OCI-LY1 (cell line): ENCODE measurements around the gene METAP1.
A peak's percentile ranks its signal among the peaks of the same experiment; 100 is the strongest.
"Not testable (repeated sequence)": the region's sequence is repeated elsewhere in the genome, so short reads cannot be mapped to it uniquely, and the experiment has no call there.

ENCODE experiments used
- H2AFZ ChIP-seq: fragments of 200-600 bp; sonication (generic), shearing (Covaris generic); 2 replicates; pipeline ENCODE4 v1.6.0; 2014; ENCODE audit warnings: antibody characterized with exemption, mild to moderate bottlenecking, low read length
- H3F3A ChIP-seq: fragments of 200-600 bp; sonication (generic), shearing (Covaris generic); 2 replicates; pipeline ENCODE4 v1.6.0; 2014; ENCODE audit warnings: mild to moderate bottlenecking, antibody characterized with exemption, low read length, moderate library complexity; ENCODE audit not compliant: insufficient read depth
- H3K27ac ChIP-seq: fragments of 200-600 bp; sonication (generic); 2 replicates; pipeline ENCODE4 v1.5.1; 2014; ENCODE audit warnings: low read length, mixed run types, mild to moderate bottlenecking, low read depth; ENCODE audit not compliant: poor library complexity, severe bottlenecking
- H3K27me3 ChIP-seq: fragments of 200-600 bp; sonication (generic); 2 replicates; pipeline ENCODE4 v1.6.0; 2014; ENCODE audit warnings: antibody characterized with exemption, mild to moderate bottlenecking, low read length, moderate library complexity; ENCODE audit not compliant: insufficient read depth
- H3K36me3 ChIP-seq: fragments of 200-600 bp; sonication (generic); 2 replicates; pipeline ENCODE4 v1.6.1; 2014; ENCODE audit warnings: mild to moderate bottlenecking, antibody characterized with exemption, low read length, moderate library complexity, mixed read lengths; ENCODE audit not compliant: insufficient read depth
- H3K4me1 ChIP-seq: fragments of 200-600 bp; sonication (generic); 2 replicates; pipeline ENCODE4 v1.5.1; 2014; ENCODE audit warnings: mild to moderate bottlenecking, low read length, moderate library complexity; ENCODE audit not compliant: insufficient read depth, severe bottlenecking
- H3K4me2 ChIP-seq: fragments of 200-600 bp; sonication (generic), shearing (Covaris generic); 2 replicates; pipeline ENCODE4 v1.6.1; 2014; ENCODE audit warnings: low read length
- H3K4me3 ChIP-seq: fragments of 200-600 bp; sonication (generic); 2 replicates; pipeline ENCODE4 v1.5.1; 2014; ENCODE audit warnings: low read length, low read depth, mild to moderate bottlenecking, mixed read lengths; ENCODE audit not compliant: poor library complexity, severe bottlenecking
- H3K79me2 ChIP-seq: fragments of 200-600 bp; shearing (Covaris generic); 2 replicates; pipeline ENCODE4 v1.6.1; 2016; ENCODE audit warnings: mixed run types, low read length, mixed read lengths; ENCODE audit not compliant: insufficient read depth
- H3K9ac ChIP-seq: fragments of 200-600 bp; sonication (generic), shearing (Covaris generic); 2 replicates; pipeline ENCODE4 v1.6.1; 2014; ENCODE audit warnings: mild to moderate bottlenecking, low read length, mixed read lengths
- H3K9me2 ChIP-seq: fragments of 200-600 bp; sonication (generic), shearing (Covaris generic); 2 replicates; pipeline ENCODE4 v1.6.1; 2014; ENCODE audit warnings: low read depth, mild to moderate bottlenecking, low read length, mixed read lengths
- H3K9me3 ChIP-seq: fragments of 200-600 bp; shearing (Covaris generic); 2 replicates; pipeline ENCODE4 v1.6.1; 2014; ENCODE audit warnings: low read length, mixed read lengths
- H4K20me1 ChIP-seq: fragments of 200-600 bp; sonication (generic), shearing (Covaris generic); 2 replicates; pipeline ENCODE4 v1.6.0; 2016; ENCODE audit warnings: mild to moderate bottlenecking, low read length; ENCODE audit not compliant: insufficient read depth
- EZH2 ChIP-seq: fragments of 200-600 bp; sonication (generic), shearing (Covaris generic); IDR thresholded peaks from 2 replicates; pipeline ENCODE4 v1.8.0; 2017; ENCODE audit warnings: borderline replicate concordance, mixed run types, mild to moderate bottlenecking, antibody characterized with exemption, low read length, moderate library complexity, mixed read lengths
- TF ChIP-seq, protein P1 (sequence below): fragments of 200-600 bp; sonication (generic), shearing (Covaris generic); IDR thresholded peaks from 2 replicates; pipeline ENCODE4 v1.5.1; 2017; ENCODE audit warnings: mild to moderate bottlenecking, antibody characterized with exemption, low read length, moderate library complexity, mixed read lengths

Gene METAP1

DNA sequence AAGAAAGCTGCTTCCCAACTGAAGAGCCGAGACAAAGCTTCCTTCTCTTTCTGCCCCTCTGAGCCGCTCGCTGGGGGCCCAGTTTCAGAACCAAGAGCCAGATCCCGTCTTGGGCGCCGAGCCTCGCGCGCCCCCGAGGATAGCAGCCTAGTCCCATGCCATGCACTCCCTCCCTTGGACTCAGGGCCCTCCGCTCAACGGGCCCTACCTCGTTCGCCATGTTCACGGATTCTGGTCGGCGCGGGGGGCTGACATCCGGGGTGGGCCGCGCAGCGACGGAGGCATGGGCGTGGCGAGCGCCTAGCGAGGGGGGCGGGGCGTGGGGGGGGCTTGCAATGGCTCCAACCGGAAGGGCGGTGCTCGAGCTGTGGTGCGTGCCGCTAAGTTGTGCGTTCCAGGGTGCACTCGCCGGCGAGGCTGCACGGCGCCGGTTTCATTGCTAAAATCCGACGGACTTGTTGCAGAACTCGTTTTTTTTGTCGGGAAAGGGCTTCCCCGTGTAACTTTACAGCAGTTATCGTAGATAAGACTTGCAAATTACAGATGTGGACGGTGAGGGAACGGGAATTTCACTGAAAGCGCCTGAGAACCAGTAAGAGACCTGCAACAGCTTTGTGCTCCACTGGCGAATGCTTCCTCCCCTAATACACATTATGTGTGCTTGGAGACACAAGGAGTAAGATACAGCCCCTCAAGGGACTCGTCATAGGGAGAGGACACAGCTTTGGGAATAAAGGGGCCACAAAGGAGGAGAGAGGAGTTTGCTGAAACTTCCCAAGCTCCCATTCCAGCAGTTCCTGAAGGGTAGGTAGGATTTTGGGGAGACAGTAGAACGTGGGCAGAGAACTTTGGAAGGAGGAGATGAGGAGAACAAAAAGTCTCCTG, 93.2 kb downstream of the METAP1 start, which contains the start of gene ADH5:
Gene ADH5 (minus strand): TSS at position 308 of the 885 bp plus-strand sequence. CDS start 88 bp downstream, at position 220.
- TF ChIP-seq, protein P1, sequence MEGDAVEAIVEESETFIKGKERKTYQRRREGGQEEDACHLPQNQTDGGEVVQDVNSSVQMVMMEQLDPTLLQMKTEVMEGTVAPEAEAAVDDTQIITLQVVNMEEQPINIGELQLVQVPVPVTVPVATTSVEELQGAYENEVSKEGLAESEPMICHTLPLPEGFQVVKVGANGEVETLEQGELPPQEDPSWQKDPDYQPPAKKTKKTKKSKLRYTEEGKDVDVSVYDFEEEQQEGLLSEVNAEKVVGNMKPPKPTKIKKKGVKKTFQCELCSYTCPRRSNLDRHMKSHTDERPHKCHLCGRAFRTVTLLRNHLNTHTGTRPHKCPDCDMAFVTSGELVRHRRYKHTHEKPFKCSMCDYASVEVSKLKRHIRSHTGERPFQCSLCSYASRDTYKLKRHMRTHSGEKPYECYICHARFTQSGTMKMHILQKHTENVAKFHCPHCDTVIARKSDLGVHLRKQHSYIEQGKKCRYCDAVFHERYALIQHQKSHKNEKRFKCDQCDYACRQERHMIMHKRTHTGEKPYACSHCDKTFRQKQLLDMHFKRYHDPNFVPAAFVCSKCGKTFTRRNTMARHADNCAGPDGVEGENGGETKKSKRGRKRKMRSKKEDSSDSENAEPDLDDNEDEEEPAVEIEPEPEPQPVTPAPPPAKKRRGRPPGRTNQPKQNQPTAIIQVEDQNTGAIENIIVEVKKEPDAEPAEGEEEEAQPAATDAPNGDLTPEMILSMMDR = no peak
- TF ChIP-seq EZH2 = no peak

DNA sequence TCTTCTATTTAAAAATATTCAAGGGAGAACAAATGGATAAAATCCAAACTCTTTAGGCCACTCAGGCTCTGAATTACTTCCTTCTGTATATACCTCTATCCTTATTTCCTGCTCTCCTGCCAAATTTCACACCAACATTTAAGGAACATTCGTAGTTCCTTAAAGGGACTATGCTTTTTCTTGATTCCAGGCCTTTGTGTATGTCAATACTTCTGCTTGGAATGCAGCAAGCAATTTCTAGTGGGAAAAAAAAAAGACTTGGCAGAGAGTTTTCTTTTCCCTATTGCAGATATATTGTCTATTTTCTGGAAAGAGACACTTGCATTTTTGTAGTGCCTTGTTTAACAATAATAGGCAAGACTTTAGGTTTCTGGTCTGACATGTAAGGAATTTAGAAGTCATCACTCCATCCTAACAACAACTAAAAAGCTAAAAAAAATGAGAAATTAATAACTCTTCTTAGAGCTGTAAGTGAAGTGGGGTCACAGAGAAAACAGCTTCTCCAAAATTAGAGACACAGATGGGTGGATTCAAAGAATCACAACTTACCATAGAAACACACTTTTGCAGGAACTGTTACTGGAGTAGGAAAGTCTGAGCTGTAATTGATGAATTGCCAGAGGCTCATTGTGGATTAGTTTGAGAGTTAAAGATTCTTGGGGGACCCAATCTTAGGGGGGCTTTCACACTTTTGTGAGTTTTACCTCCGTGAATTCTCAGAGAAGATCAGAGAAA, 95.1 kb downstream of the METAP1 start:
- H3K4me3 ChIP-seq = no peak overlapping the region
- no peaks in the 10 kb centered on the region for H3K36me3 ChIP-seq
- peaks cover 29% of the 10 kb centered on the region for H3K4me1 ChIP-seq
- TF ChIP-seq, protein P1 = no peak
- no peak for TF ChIP-seq EZH2
- no peak overlapping the region for H2AFZ ChIP-seq
- H3K9me2 ChIP-seq = no peaks in the 10 kb centered on the region
- 0 out of 2 replicates have a peak, but pooled peaks cover 2% of the 10 kb centered on the region for H3F3A ChIP-seq
- H3K9me3 ChIP-seq = no peaks in the 10 kb centered on the region
- no peaks in the 10 kb centered on the region for H3K27me3 ChIP-seq
- H3K9ac ChIP-seq = no peak overlapping the region
- H3K4me2 ChIP-seq = no peak overlapping the region
- H4K20me1 ChIP-seq = no peaks in the 10 kb centered on the region
- no peak overlapping the region for H3K27ac ChIP-seq
- peaks cover 17% of the 10 kb centered on the region for H3K79me2 ChIP-seq

More for the DNA sequence above, 93.2 kb downstream of the METAP1 start, which contains the start of gene ADH5:
- peak within 1 kb of the TSS; percentile 92 for H3K4me3 ChIP-seq
- no peaks in the 10 kb centered on the region for H3K9me3 ChIP-seq
- H3K4me1 ChIP-seq = peaks cover 29% of the 10 kb centered on the region
- no peaks in the 10 kb centered on the region for H3K9me2 ChIP-seq
- H4K20me1 ChIP-seq = no peaks in the 10 kb centered on the region
- peaks cover 18% of the 10 kb centered on the region for H3K36me3 ChIP-seq
- H3K9ac ChIP-seq = peak within 1 kb of the TSS; percentile 94
- H3K27me3 ChIP-seq = no peaks in the 10 kb centered on the region
- peak within 1 kb of the TSS; percentile 100 for H3K4me2 ChIP-seq
- peaks cover 17% of the 10 kb centered on the region for H3K79me2 ChIP-seq
- H3K27ac ChIP-seq = peak within 1 kb of the TSS; percentile 45
- 0 out of 2 replicates have a peak, but pooled peaks cover 2% of the 10 kb centered on the region for H3F3A ChIP-seq
- H2AFZ ChIP-seq = peak within 1 kb of the TSS; percentile 100; the same call in 1 of the 2 replicates

DNA sequence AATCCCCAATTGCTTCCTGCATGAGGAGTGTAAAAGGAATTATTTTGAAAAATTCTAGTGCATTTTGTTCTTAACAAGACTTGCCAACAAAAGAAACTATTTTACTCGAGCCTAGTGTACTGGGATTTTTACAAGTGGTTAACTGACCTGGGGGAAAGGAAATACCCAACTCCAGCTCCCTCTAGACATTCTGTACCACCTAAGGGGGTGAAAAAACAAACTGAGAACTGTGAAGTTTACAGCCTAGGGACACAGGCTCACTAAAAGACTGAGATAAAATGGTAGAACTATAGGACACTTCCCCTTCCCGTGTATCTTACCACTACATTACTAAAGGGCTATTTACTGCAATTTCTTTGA, 95.7 kb downstream of the METAP1 start:
- H3K27ac ChIP-seq = no peak overlapping the region
- no peaks in the 10 kb centered on the region for H3K27me3 ChIP-seq
- H3F3A ChIP-seq = 0 out of 2 replicates have a peak, but pooled peaks cover 2% of the 10 kb centered on the region
- no peaks in the 10 kb centered on the region for H3K36me3 ChIP-seq
- H3K4me2 ChIP-seq = no peak overlapping the region
- H3K4me3 ChIP-seq = no peak overlapping the region
- no peak overlapping the region for H3K9ac ChIP-seq
- peaks cover 17% of the 10 kb centered on the region for H3K79me2 ChIP-seq
- no peaks in the 10 kb centered on the region for H3K9me2 ChIP-seq
- no peaks in the 10 kb centered on the region for H4K20me1 ChIP-seq
- no peaks in the 10 kb centered on the region for H3K9me3 ChIP-seq
- H3K4me1 ChIP-seq = peaks cover 28% of the 10 kb centered on the region
- no peak for TF ChIP-seq EZH2
- TF ChIP-seq, protein P1 = no peak
- no peak overlapping the region for H2AFZ ChIP-seq

DNA sequence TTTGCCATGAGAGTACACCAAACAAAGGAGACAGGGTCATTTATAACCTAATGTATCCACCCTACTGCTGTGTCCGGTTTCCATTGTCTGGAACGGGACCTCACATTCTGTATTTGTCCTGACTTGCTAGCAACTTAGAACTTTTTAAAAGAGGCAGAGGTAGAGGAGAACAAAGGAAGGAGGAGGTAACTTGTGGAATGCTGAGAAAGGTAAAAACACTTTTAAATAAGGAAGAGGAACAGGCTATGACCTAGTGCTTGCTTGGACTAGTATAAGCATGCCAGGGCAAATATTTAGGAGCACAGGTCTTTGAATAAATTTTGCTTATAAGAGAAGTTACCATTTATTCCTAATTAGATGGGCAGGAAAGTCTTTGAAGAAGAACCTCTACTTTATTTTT, 96.3 kb downstream of the METAP1 start:
- not testable (repeated sequence) for H3K4me3 ChIP-seq

More for the DNA sequence above, 96.3 kb downstream of the METAP1 start:
- H3K79me2 ChIP-seq = peaks cover 16% of the 10 kb centered on the region
- not testable (repeated sequence) for H3K9me2 ChIP-seq, H3K27me3 ChIP-seq, H3F3A ChIP-seq, H3K36me3 ChIP-seq, H3K9me3 ChIP-seq, H3K27ac ChIP-seq, H2AFZ ChIP-seq, H3K9ac ChIP-seq, H4K20me1 ChIP-seq, H3K4me2 ChIP-seq
- peaks cover 22% of the 10 kb centered on the region for H3K4me1 ChIP-seq
